ENCODE results near the gene ST6GAL1.

DNA sequence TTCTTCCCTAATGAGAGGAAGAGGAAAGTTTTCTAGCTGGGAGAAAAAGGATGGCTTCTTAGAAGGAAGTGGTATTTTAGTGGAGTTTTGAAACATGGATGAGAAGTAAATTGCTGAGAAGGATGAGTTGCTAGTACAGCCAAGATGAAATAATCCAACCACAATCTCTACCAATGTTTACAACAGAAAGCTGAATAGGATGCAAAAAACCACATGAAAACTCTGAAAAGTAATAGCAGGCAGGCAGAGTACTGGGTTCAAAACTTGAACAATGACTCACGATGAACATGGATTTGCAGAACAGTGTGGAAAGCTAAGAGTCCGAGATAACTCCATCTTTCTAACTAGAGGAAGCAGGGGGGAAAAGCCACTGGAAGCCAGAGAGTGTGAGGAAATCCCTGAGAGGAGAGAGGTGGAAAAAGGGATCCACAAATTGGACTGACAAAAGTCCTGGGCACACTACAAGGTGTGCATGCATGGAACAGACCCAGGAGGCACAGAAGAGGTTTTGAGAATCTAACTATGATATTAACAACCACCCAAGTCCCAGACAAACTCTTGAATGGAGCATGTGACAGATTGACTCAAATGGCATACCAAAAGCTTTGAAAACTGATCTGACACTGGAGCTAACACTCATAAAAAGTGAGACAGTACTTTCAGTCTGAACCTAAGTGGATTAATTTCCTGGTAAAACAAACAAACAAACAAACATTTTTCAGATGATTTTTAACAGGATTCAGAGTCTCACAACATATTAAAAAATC, 76.7 kb downstream of the ST6GAL1 start:
- TF ChIP-seq POLR2AphosphoS5 (IDR thresholded peaks at IDR 0.05; ENCODE audit: low read depth, low read length) (no peak), REST (IDR thresholded peaks at IDR 0.05; ENCODE audit: insufficient read depth in 1 of 2, low read depth in 2 of 2, low read length in 2 of 2) (no peak), SIN3A (IDR thresholded peaks at IDR 0.05; ENCODE audit: borderline replicate concordance, insufficient read depth, low read length) (no peak), TAF1 (IDR thresholded peaks at IDR 0.05; ENCODE audit: borderline replicate concordance, insufficient read depth, low read length) (no peak), FOXP2 (optimal IDR thresholded peaks at IDR 0.05; ENCODE audit: borderline replicate concordance, extremely low read depth, extremely low read length, insufficient read depth) (no peak)

Measured in PFSK-1 (cell line).